SH-SY5Y (cell line): Measurements from ENCODE around the gene PDE4D.

Experiments used
- GATA2 ChIP-seq: IDR thresholded peaks from 2 replicates; pipeline ENCODE4 v1.6.1; 2011; ENCODE audit warnings: mild to moderate bottlenecking, low read depth, low read length
- GATA3 ChIP-seq: IDR thresholded peaks from 2 replicates; pipeline ENCODE4 v1.6.1; 2011; ENCODE audit warnings: low read depth, mild to moderate bottlenecking, low read length, moderate library complexity

PDE4D gene

DNA sequence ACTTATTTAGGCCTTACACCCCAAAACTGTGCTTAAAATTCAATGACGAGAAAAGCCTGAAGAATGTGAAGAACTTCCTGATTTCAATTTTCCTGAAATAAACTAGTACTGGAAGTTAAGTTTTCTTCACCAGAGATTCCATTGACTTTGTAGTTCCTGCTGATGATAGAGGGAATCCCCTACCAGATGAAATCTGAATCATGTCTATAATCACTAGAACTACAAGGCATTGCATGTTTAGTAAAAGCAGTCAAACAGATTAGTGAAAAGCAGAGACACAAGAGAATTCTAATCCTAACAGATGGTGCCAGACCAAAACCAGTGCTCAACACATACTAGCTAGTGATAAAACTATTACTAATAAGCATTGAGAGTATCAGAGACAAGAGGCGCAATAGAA, 130.0 kb downstream of the PDE4D start:
- TF ChIP-seq GATA3 (no peak), GATA2 (no peak)

DNA sequence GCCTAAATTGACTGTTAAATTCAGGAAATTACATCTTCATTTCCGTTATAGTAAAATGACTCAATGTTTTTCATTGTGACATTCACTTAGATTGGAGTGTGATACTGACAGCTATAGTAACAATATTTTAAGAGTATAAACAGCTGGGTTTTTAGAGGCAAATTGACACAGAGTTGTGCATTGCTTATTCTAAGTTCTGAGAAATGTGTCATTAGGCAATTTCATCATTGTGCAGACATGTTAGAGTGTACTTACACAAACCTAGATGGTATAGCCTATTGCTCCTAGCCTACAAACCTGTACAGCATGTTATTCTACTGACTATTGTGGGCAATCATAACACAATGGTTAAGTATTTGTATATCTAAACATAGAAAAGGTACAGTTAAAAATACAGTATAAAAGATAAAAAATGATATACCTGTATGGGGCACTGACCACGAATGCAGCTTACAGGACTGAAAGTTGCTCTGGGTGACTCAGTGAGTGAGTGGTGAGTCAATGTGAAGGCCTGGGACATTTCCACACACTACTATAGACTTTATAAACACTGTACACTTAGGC, 132.7 kb downstream of the PDE4D start:
- no peak for TF ChIP-seq GATA3

DNA sequence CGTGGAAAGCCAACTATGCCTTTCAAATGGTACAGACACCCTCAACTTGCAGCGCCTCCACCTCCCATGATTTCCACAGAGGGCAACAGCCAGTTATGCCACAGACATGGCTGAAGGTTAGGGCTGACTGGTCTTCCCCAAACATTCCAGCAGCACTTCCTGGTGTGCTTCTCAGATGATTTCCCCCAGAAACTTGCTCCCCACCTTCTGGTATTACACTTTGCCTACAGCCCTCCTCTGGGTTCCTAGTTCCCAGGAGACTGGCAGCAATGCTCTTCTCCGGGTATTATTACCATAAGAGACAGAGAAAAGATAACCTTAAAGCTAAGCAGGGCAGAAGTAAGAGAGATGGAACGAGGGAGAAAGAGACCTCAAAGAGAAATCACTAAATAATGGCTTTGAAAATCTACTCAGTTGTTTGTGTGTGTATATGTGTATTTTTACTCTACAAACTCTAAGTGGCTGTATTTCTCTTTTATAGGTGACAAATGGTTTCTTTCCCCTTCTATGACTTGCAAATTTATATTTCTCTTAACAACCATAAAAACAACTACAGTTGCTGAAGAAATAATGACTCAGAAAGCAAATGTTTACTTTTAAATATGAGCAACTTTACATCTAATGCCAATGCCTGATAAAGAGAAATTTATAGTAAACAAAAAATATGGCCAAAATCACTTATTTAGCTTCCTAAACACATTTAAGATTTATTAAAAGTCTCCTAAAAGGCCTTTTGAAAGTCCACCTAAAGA, 133.8 kb downstream of the PDE4D start:
- TF ChIP-seq GATA3 (no peak), GATA2 (no peak)

DNA sequence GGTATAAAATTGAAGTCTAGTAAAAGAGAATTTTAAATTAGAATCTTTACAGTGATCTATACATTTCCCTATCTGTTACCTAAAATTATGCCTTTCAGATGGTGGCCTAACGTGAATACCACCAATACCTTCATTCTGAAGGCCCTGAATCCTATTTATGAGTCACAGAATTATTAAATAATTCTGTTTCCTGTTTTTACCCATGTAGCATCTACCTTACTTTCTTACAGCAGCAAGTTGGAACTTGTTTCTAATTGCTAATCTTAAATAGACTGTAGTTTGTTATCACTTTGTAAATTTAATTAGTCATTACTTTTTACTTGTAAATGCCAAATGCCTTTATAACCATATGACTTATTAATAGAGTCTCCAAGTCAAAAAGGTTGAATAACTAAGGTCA, 135.0 kb downstream of the PDE4D start:
- TF ChIP-seq GATA3 (no peak), GATA2 (no peak)

DNA sequence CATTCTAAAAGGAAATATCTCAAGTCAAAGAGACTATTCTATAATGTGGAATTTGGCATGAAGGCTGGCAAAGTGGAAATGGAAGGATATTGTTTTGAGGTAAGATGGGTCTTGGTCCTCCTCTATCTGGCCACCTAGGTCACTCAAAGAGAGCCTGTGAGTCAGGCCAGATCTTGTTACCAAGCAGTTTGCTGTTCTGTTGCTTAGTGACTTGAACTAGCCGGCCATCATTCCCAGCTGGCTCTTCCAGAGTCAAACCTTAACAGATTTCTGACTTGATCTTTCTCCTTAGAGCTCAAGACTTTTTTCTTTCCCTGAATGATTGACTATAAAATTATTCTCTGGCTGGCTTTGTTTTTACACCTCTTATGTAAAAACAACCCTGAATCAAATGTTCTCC, 136.1 kb downstream of the PDE4D start:
- no peak for TF ChIP-seq GATA2
- TF ChIP-seq GATA3, result no peak

DNA sequence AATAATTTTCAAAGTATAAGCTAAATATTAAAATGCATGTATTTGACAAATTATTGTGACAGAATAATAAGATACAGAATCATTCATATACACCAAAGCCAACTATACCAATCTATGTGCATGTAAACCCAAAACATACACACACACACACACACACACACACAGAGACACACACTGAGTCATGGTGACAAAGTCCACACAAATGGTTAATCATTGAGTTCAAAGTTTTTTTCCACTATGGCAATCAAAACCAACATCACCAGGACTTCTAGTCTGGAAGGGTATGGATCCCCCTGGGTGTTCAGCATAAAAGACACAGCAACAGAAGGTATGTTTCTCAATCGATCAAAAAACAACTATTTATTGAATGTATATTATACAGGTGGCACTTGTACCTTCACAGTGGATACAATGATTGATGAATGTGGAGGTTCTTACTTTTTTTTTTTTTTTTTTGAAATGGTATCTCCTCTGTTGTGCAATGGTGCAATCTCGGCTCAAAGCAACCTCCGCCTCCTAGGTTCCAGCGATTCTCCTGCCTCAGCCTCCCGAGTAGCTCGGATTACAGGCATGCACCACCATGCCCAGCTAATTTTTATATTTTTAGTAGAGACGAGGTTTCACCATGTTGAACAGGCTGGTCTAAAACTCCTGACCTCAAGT, 137.0 kb downstream of the PDE4D start:
- TF ChIP-seq GATA2, result no peak
- TF ChIP-seq GATA3, result no peak

DNA sequence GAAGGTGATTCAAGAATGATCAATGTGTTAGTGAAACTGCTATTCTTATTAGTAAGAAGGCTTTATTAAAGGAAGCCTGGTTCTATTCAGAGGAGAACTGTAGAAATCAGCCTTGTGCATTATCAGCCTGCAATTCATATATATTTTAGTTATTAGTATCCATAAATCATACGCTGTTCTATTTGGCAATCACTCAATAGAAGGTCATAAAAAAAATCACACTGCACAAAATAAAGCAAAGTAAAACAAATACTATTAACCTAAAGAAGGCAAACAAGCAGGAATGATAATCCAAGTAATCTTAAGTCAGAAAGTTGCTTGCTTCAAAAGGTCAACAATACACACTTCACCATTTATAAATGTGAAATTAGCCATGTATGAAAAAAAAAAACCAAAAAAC, 138.1 kb downstream of the PDE4D start:
- TF ChIP-seq GATA2 (no peak), GATA3 (no peak)

DNA sequence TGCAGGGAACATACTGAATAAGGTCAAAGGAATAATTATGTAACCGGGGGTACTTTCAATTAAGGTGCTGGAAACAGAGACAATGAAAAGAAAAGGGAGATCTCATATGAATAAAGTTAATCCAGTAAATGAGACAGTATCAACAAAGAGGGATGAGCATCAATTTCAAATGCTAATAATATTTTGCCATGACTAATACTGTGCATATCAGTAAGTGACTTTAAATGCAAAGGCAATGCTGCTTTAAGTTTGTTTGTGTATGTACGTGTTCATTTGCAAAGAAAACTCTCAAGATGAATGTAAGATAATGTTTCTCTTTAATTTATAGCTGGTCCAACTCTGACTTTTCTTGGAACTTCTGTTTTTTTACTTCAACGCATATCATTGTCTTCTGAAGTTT, 139.9 kb downstream of the PDE4D start:
- TF ChIP-seq GATA3, result no peak
- no peak for TF ChIP-seq GATA2

DNA sequence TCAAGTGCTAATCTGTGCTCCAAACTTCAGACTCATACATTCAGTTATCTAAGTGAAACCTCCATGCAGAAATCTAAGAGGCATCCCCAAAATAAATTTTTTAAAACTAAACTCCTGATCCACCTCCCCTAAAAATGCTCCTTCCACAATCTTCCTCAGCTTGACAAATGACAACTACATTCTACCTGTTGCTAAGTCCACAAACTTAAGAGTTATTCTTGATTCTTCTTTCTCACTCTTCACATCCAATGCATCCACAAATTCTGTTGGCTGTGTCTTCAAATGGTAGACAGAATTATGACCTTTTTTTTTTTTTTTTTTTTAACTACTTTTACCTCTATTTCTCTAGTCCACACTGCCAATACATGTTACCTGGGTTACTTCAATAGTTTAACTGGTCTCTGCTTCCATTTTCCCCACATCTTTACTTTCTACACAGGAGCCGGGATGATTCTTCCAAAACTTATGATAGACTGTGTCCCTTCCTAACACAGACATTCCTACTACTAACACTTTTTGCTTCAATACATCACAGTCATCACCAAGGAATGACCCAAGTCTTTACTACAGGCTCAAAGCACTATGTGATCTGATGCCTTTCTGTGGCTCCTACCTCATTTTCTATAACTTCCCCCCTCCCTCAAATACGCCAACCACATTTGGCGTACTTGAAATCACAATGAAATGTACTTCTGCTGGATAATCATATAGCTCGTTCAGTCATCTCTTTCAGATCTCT, 143.6 kb downstream of the PDE4D start:
- TF ChIP-seq GATA3, result no peak
- TF ChIP-seq GATA2, result no peak

DNA sequence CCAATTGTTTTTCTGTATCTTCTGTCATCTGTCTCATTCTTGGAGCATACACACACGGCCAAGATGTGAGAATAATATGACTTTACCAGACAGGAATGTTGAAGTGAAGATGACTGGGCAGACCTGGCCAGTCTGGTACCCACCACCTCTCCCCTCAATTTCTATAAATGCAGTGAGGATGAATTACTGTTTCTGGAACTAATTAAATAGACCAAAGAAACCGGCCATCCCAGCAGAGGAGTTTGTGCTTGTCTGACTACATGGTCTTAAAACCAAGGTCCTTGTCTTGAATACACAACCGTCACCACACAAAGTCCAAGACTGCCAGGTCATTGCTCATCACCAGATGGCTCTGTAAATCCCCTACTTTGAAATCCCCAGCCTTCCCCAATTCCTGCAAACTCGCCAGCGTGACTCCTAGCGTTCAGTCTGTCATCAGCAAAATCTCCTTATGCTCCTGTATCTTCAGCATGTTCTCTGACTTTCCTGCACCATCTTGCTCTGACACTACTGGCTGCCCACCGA, 147.2 kb downstream of the PDE4D start:
- no peak for TF ChIP-seq GATA3
- no peak for TF ChIP-seq GATA2

DNA sequence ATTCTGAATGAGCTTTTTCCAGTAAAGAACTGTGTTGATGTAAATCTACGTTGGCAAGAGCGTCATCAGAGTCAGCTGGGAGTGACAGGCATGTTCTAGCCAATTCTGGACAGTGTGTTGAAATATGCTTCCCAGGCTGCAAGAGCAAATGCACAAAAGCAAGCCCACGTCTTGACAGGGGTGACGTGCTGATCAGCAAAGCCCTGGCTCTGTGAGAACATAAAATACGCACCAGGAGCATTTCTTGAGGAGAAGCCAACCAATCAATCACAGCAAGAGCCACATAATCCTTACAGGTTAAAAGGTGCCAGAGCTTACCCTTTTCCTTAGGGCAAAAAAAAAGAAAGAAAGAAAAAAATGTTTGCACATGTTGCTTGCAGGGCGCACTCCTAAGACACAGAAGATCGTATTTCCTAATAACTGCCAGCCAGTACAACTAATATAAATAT, 148.1 kb downstream of the PDE4D start:
- no peak for TF ChIP-seq GATA3
- TF ChIP-seq GATA2, result no peak

DNA sequence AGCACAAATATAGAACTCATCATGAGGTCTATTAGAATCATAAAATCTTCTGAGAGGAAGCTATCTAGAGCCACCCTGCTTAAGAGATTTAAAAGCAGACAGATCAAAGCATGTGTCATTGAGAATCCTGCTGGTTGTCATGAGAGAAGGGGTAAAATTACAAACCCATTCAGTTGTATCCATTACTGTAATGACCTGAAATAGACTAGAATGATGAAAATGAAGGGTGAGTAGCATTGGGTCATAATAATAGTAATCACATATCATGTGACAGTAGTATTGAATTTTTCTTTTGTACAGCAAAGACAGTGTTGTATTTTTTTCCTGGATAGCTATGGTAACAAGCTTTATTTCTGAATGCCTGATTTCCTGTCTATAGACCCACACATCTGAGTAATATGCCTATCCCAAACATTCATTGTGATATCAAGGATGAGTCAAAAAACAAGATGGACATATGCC, 149.0 kb downstream of the PDE4D start:
- TF ChIP-seq GATA3, result no peak
- no peak for TF ChIP-seq GATA2

DNA sequence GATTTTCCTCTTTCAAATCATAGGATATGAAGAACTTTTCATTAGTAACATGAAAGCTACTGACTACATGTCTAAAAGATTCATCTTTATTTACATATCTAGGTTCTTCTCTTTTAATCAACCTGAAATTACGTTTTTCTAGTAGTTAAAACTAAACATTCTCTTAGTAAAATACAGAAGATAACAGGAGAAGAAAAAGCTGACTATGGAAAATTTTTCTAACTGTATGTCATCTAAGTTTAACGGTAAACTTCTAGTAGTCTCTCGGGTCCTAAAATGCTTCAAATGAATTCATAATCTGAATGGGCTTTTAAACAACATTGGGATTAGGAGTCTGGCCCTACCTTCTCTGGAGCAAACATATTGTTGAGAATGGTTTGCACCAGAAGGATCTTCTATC, 151.9 kb downstream of the PDE4D start:
- TF ChIP-seq GATA3 (no peak), GATA2 (no peak)

DNA sequence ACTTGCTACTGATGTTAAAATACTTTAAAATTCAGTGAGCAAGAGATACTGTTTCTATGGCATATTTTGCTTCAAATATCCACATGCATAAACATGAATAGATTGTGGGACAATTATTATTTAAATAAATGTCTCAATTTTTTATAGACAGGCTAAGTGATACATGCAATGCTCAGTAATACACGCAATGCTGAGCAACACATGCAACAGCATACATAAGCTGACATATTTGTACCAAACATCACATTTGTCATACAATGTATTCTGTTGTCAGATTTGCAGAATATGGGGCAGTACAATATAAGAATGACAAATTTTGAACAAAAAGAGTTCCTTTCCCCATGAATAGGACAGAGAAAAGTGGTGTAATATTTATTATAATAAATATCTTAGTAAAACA, 155.5 kb downstream of the PDE4D start:
- TF ChIP-seq GATA2 (no peak), GATA3 (no peak)
